ENCODE data around the gene RPS6KA5. TPM values are rescaled to one million over a fixed set of nuclear protein-coding genes. Genes with fewer than 3 reads are reported as not detected.
A peak's percentile ranks its signal among the peaks of the same experiment; 100 is the strongest.
"Not testable (repeated sequence)": the region's sequence is repeated elsewhere in the genome, so short reads cannot be mapped to it uniquely, and the experiment has no call there.

RPS6KA5 gene
- total RNA-seq, 1 experiment from 2014 or later = 24.2 TPM

GRCh38 chr14:91029456-91030217 is 30.8 kb downstream of the RPS6KA5 start:
- Histone ChIP-seq H2AFZ (ENCODE audit: low read depth, low read length, poor library complexity, severe bottlenecking) (no peak overlapping the region), H3K27ac (ENCODE audit: low read depth, low read length) (no peak overlapping the region; the same call in 1 of the 2 replicates), H3K9me3 (ENCODE audit: control insufficient read depth in 1 of 2, insufficient read depth in 1 of 2, low read depth in 1 of 2, low read length in 2 of 2) (no peaks in the 10 kb centered on the region), H4K20me1 (ENCODE audit: insufficient read depth) (no peaks in the 10 kb centered on the region), H3K4me3 (replicated peaks in 1 of 2; ENCODE audit: low read depth in 1 of 2, low read length in 2 of 2) (no peak overlapping the region), H3K9me2 (ENCODE audit: insufficient read depth) (no peaks in the 10 kb centered on the region), H3K9ac (ENCODE audit: low read length) (0 out of 2 replicates have a peak overlapping the region, but pooled peaks have one; percentile 26), H3K36me3 (ENCODE audit: control insufficient read depth in 1 of 2, insufficient read depth in 2 of 2, low read length in 2 of 2) (no peaks in the 10 kb centered on the region), H3K4me1 (ENCODE audit: control insufficient read depth in 1 of 2, insufficient read depth in 2 of 2, low read length in 2 of 2) (peaks cover 11 to 31% of the 10 kb centered on the region in 2 experiments), H3K27me3 (ENCODE audit: insufficient read depth, low read length) (no peaks in the 10 kb centered on the region), H3K4me2 (ENCODE audit: low read length) (peak overlapping the region; percentile 50), H3K79me2 (ENCODE audit: insufficient read depth, low read length) (peaks cover 50% of the 10 kb centered on the region)
- DNase-seq (ENCODE audit: low read depth, low spot score) = no peak
- intact Hi-C loops (cut with micrococcal nuclease) = no loop called here
- ChIA-PET POLR2A (no interaction called here), CTCF (no interaction called here), RAD21 (ENCODE audit: low non-redundant PET in 1 of 2, low total read pairs in 2 of 2, uncharacterized antibody in 2 of 2, unreplicated experiment in 2 of 2) (no interaction called here)
- TF ChIP-seq ZNF274 (IDR thresholded peaks at IDR 0.05; ENCODE audit: low read depth, low read length) (no peak), EZH2 (IDR thresholded peaks at IDR 0.05) (no peak), CEBPB (IDR thresholded peaks at IDR 0.05; ENCODE audit: low read depth) (no peak), EGR1 (IDR thresholded peaks at IDR 0.05; ENCODE audit: low read depth) (0 out of 2 replicates have a peak, but pooled peaks have one; percentile 4), TCF7L2 (IDR thresholded peaks at IDR 0.05; ENCODE audit: borderline replicate concordance, extremely low read depth, insufficient read depth, insufficient read length) (no peak), FOSL1 (IDR thresholded peaks at IDR 0.05; ENCODE audit: low read depth) (peak; percentile 25; the same call in 1 of the 2 replicates), SRF (IDR thresholded peaks at IDR 0.05; ENCODE audit: low read depth) (no peak)
- BruUV-seq (replicated peaks) = no TSS peak
- no peak for ATAC-seq

- ChIA-PET RAD21 (ENCODE audit: low non-redundant PET in 1 of 2, low total read pairs in 2 of 2, uncharacterized antibody in 2 of 2, unreplicated experiment in 2 of 2) (no interaction called here), CTCF (no interaction called here)
- no TSS peak for BruUV-seq (replicated peaks)
Observed at GRCh38 chr14:91027561-91027960, 32.9 kb downstream of the RPS6KA5 start.

GRCh38 chr14:91022622-91023028 is 37.8 kb downstream of the RPS6KA5 start:
- BruUV-seq (replicated peaks); H4K20me1 ChIP-seq (ENCODE audit: insufficient read depth); intact Hi-C loops (cut with micrococcal nuclease); H3K27me3 ChIP-seq (ENCODE audit: insufficient read depth, low read length); ATAC-seq; H3K4me3 ChIP-seq (replicated peaks in 1 of 2; ENCODE audit: low read depth in 1 of 2, low read length in 2 of 2); H3K27ac ChIP-seq (ENCODE audit: low read depth, low read length); H3K9me3 ChIP-seq (ENCODE audit: control insufficient read depth in 1 of 2, insufficient read depth in 1 of 2, low read depth in 1 of 2, low read length in 2 of 2); H2AFZ ChIP-seq (ENCODE audit: low read depth, low read length, poor library complexity, severe bottlenecking); H3K9ac ChIP-seq (ENCODE audit: low read length); RAD21 ChIA-PET (ENCODE audit: low non-redundant PET in 1 of 2, low total read pairs in 2 of 2, uncharacterized antibody in 2 of 2, unreplicated experiment in 2 of 2); H3K9me2 ChIP-seq (ENCODE audit: insufficient read depth); POLR2A ChIA-PET; CTCF ChIA-PET; DNase-seq (ENCODE audit: low read depth, low spot score); H3K36me3 ChIP-seq (ENCODE audit: control insufficient read depth in 1 of 2, insufficient read depth in 2 of 2, low read length in 2 of 2): not testable (repeated sequence)
- peaks cover 11% of the 10 kb centered on the region; the same call in 1 of the 2 replicates for H3K79me2 ChIP-seq (ENCODE audit: insufficient read depth, low read length)
- peak overlapping the region; percentile 10 for H3K4me2 ChIP-seq (ENCODE audit: low read length)
- peaks cover 3 to 21% of the 10 kb centered on the region in 2 experiments; a peak in 3 of 4 replicates for H3K4me1 ChIP-seq (ENCODE audit: control insufficient read depth in 1 of 2, insufficient read depth in 2 of 2, low read length in 2 of 2)

More at GRCh38 chr14:91027561-91027960, 32.9 kb downstream of the RPS6KA5 start:
- ATAC-seq (no peak), DNase-seq (ENCODE audit: low read depth, low spot score) (no peak)
- Histone ChIP-seq H4K20me1 (ENCODE audit: insufficient read depth) (no peaks in the 10 kb centered on the region), H3K36me3 (ENCODE audit: control insufficient read depth in 1 of 2, insufficient read depth in 2 of 2, low read length in 2 of 2) (no peaks in the 10 kb centered on the region), H3K4me2 (ENCODE audit: low read length) (no peak overlapping the region), H3K27me3 (ENCODE audit: insufficient read depth, low read length) (no peaks in the 10 kb centered on the region), H3K9me2 (ENCODE audit: insufficient read depth) (no peaks in the 10 kb centered on the region), H3K27ac (ENCODE audit: low read depth, low read length) (no peak overlapping the region), H3K9ac (ENCODE audit: low read length) (no peak overlapping the region), H2AFZ (ENCODE audit: low read depth, low read length, poor library complexity, severe bottlenecking) (no peak overlapping the region), H3K9me3 (ENCODE audit: control insufficient read depth in 1 of 2, insufficient read depth in 1 of 2, low read depth in 1 of 2, low read length in 2 of 2) (no peaks in the 10 kb centered on the region), H3K4me3 (replicated peaks in 1 of 2; ENCODE audit: low read depth in 1 of 2, low read length in 2 of 2) (no peak overlapping the region), H3K4me1 (ENCODE audit: control insufficient read depth in 1 of 2, insufficient read depth in 2 of 2, low read length in 2 of 2) (peaks cover 11 to 31% of the 10 kb centered on the region in 2 experiments), H3K79me2 (ENCODE audit: insufficient read depth, low read length) (peaks cover 47% of the 10 kb centered on the region)
- intact Hi-C loops (cut with micrococcal nuclease) = no loop called here
- POLR2A ChIA-PET = no interaction called here
- no peak for TF ChIP-seq ZFX (IDR thresholded peaks at IDR 0.05)
- no peak for TF ChIP-seq ZBTB33 (IDR thresholded peaks at IDR 0.05; ENCODE audit: extremely low read depth, insufficient replicate concordance, low read length)

Data from HCT116 (cell line).